ENCODE results near the gene TGFB2. TPM values are rescaled to one million over a fixed set of nuclear protein-coding genes. Genes with fewer than 3 reads are reported as not detected.

TGFB2 gene
- total RNA-seq, 1 experiment from 2014 or later: 1.2 TPM

GRCh38 chr1:218403300-218403699 is 58.2 kb downstream of the TGFB2 start:
- Histone ChIP-seq H3K27ac (ENCODE audit: low read depth, low read length, poor library complexity, severe bottlenecking) (no peak overlapping the region), H3K4me3 (ENCODE audit: low read depth, low read length, poor library complexity, severe bottlenecking) (no peak overlapping the region), H3K36me3 (ENCODE audit: insufficient read depth, low read length, poor library complexity, severe bottlenecking) (no peaks in the 10 kb centered on the region), H3K27me3 (replicated peaks; ENCODE audit: insufficient read depth, low read depth, low read length, poor library complexity) (no peaks in the 10 kb centered on the region), H3K4me1 (ENCODE audit: insufficient read depth, low read length, poor library complexity, severe bottlenecking) (peaks cover 17% of the 10 kb centered on the region), H3K9me3 (ENCODE audit: low read depth, low read length, poor library complexity, severe bottlenecking) (no peaks in the 10 kb centered on the region)
- intact Hi-C loops (cut with micrococcal nuclease; ENCODE audit: unreplicated experiment): no loop called here
- no TSS peak for BruUV-seq (replicated peaks)
- DNase-seq (ENCODE audit: low spot score): no peak
- TF ChIP-seq EZH2 (IDR thresholded peaks at IDR 0.05; ENCODE audit: borderline replicate concordance, low read depth, low read length, poor library complexity, severe bottlenecking): no peak
- no peak for TF ChIP-seq CTCF (conservative IDR thresholded peaks at IDR 0.05; ENCODE audit: low read depth, low read length)
- ChIA-PET POLR2A (ENCODE audit: low non-redundant PET) (no interaction called here), CTCF (no interaction called here)

GRCh38 chr1:218407630-218408029 is 62.5 kb downstream of the TGFB2 start:
- TF ChIP-seq CTCF (conservative IDR thresholded peaks at IDR 0.05; ENCODE audit: low read depth, low read length) (no peak), EZH2 (IDR thresholded peaks at IDR 0.05; ENCODE audit: borderline replicate concordance, low read depth, low read length, poor library complexity, severe bottlenecking) (no peak)
- Histone ChIP-seq H3K4me1 (ENCODE audit: insufficient read depth, low read length, poor library complexity, severe bottlenecking) (peaks cover 8% of the 10 kb centered on the region), H3K9me3 (ENCODE audit: low read depth, low read length, poor library complexity, severe bottlenecking) (no peaks in the 10 kb centered on the region), H3K27me3 (replicated peaks; ENCODE audit: insufficient read depth, low read depth, low read length, poor library complexity) (no peaks in the 10 kb centered on the region), H3K4me3 (ENCODE audit: low read depth, low read length, poor library complexity, severe bottlenecking) (no peak overlapping the region), H3K36me3 (ENCODE audit: insufficient read depth, low read length, poor library complexity, severe bottlenecking) (no peaks in the 10 kb centered on the region), H3K27ac (ENCODE audit: low read depth, low read length, poor library complexity, severe bottlenecking) (no peak overlapping the region)
- intact Hi-C loops (cut with micrococcal nuclease; ENCODE audit: unreplicated experiment): no loop called here
- DNase-seq (ENCODE audit: low spot score): no peak
- CTCF ChIA-PET: no interaction called here
- POLR2A ChIA-PET (ENCODE audit: low non-redundant PET): no interaction called here
- no TSS peak for BruUV-seq (replicated peaks)

- TF ChIP-seq CTCF (conservative IDR thresholded peaks at IDR 0.05; ENCODE audit: low read depth, low read length) (no peak), EZH2 (IDR thresholded peaks at IDR 0.05; ENCODE audit: borderline replicate concordance, low read depth, low read length, poor library complexity, severe bottlenecking) (no peak)
- ChIA-PET POLR2A (ENCODE audit: low non-redundant PET) (no interaction called here), CTCF (no interaction called here)
- H3K27me3 ChIP-seq (replicated peaks; ENCODE audit: insufficient read depth, low read depth, low read length, poor library complexity): no peaks in the 10 kb centered on the region
- no peaks in the 10 kb centered on the region for H3K9me3 ChIP-seq (ENCODE audit: low read depth, low read length, poor library complexity, severe bottlenecking)
- H3K27ac ChIP-seq (ENCODE audit: low read depth, low read length, poor library complexity, severe bottlenecking): no peak overlapping the region
- intact Hi-C loops (cut with micrococcal nuclease; ENCODE audit: unreplicated experiment): no loop called here
- no peak overlapping the region for H3K4me3 ChIP-seq (ENCODE audit: low read depth, low read length, poor library complexity, severe bottlenecking)
- no peaks in the 10 kb centered on the region for H3K36me3 ChIP-seq (ENCODE audit: insufficient read depth, low read length, poor library complexity, severe bottlenecking)
- no peak for DNase-seq (ENCODE audit: low spot score)
- H3K4me1 ChIP-seq (ENCODE audit: insufficient read depth, low read length, poor library complexity, severe bottlenecking): peaks cover 3% of the 10 kb centered on the region
- no TSS peak for BruUV-seq (replicated peaks)
These were observed 63.0 kb downstream of the TGFB2 start for GRCh38 chr1:218408135-218408534.

Measured in A673 (cell line).